SK-N-SH (cell line): ENCODE data around the gene SYT7. TPM values are rescaled to one million over a fixed set of nuclear protein-coding genes. Genes with fewer than 3 reads are reported as not detected.

Experiments used
- CTCF ChIA-PET: fragments of 300-600, 350-600 bp; formaldehyde crosslinking; extraction: SDS; loops from one replicate; lab custom pipeline; 2021; lab: Yijun Ruan, JAX
- POLR2A ChIA-PET: fragments of 350-600 bp; sonication (Branson Sonifier 250); formaldehyde crosslinking; extraction: SDS; loops from one replicate; lab custom pipeline; 2020; ENCODE audit warnings: antibody characterized with exemption, inconsistent platforms; lab: Yijun Ruan, JAX
- DNase-seq: peaks from one replicate; pipeline ENCODE4 v3.0.0; 2012
- H2AFZ ChIP-seq: fragments of 200-600 bp; sonication (generic); 2 replicates; pipeline ENCODE4 v1.8.1; 2016; ENCODE audit warnings: antibody characterized with exemption, mild to moderate bottlenecking, low read depth
- H3F3A ChIP-seq: fragments of 200-600 bp; sonication (generic); replicated peaks from 2 replicates; pipeline ENCODE3; 2016; ENCODE audit warnings: antibody characterized with exemption, mild to moderate bottlenecking; ENCODE audit not compliant: insufficient read depth
- H3K27ac ChIP-seq, 2 experiments: fragments of 200-500 bp in 1 of 2; fragments of 200-600 bp in 1 of 2; sonication (Bioruptor generic) in 1 of 2; sonication (generic), shearing (Covaris generic) in 1 of 2; 2 replicates each; pipeline versions ENCODE4 v1.5.1 to v1.6.1; 2014 to 2016; ENCODE audit warnings: low read depth in 2 of 2, inconsistent platforms in 1 of 2, low read length in 1 of 2, mild to moderate bottlenecking in 1 of 2, mixed read lengths in 1 of 2
- H3K27me3 ChIP-seq: fragments of 200-600 bp; sonication (generic), shearing (Covaris generic); 2 replicates; pipeline ENCODE4 v1.6.1; 2016; ENCODE audit warnings: mixed run types; ENCODE audit not compliant: insufficient read depth
- H3K36me3 ChIP-seq, 2 experiments: fragments of 200-500 bp in 1 of 2; fragments of 200-600 bp in 1 of 2; sonication (Bioruptor generic) in 1 of 2; sonication (generic) in 1 of 2; replicated peaks in 1 of 2; 2 replicates each; pipeline versions ENCODE3 to v1.5.1; 2014 to 2016; ENCODE audit warnings: low read length in 1 of 2, mild to moderate bottlenecking in 1 of 2; ENCODE audit not compliant: insufficient read depth in 2 of 2, control insufficient read depth in 1 of 2
- H3K4me1 ChIP-seq, 2 experiments: fragments of 200-500 bp in 1 of 2; fragments of 200-600 bp in 1 of 2; sonication (Bioruptor generic) in 1 of 2; sonication (generic), shearing (Covaris generic) in 1 of 2; 2 replicates each; pipeline versions ENCODE4 v1.5.1 to v1.6.1; 2014 to 2016; ENCODE audit warnings: low read depth in 1 of 2, low read length in 1 of 2, mixed run types in 1 of 2; ENCODE audit not compliant: insufficient read depth in 2 of 2, control insufficient read depth in 1 of 2
- H3K4me2 ChIP-seq: fragments of 200-600 bp; sonication (generic), shearing (Covaris generic); 2 replicates; pipeline ENCODE4 v1.6.1; 2017; ENCODE audit warnings: mixed run types
- H3K4me3 ChIP-seq, 2 experiments: fragments of 200-500 bp in 1 of 2; fragments of 200-600 bp in 1 of 2; sonication (Bioruptor generic) in 1 of 2; sonication (generic), shearing (Covaris generic) in 1 of 2; 2 replicates each; pipeline versions ENCODE4 v1.5.1 to v1.8.1; 2014 to 2016; ENCODE audit warnings: low read depth in 2 of 2, inconsistent platforms in 1 of 2, low read length in 1 of 2, mild to moderate bottlenecking in 1 of 2, mixed read lengths in 1 of 2, moderate library complexity in 1 of 2
- H3K79me2 ChIP-seq: fragments of 200-600 bp; sonication (generic); 2 replicates; pipeline ENCODE4 v1.8.1; 2017; ENCODE audit warnings: mild to moderate bottlenecking; ENCODE audit not compliant: insufficient read depth
- H3K9ac ChIP-seq: fragments of 200-600 bp; sonication (generic); 2 replicates; pipeline ENCODE4 v1.6.1; 2017; ENCODE audit warnings: mixed run types
- H3K9me2 ChIP-seq: fragments of 200-600 bp; sonication (generic); 2 replicates; pipeline ENCODE4 v1.6.1; 2017; ENCODE audit warnings: mixed run types
- H3K9me3 ChIP-seq: fragments of 200-600 bp; sonication (generic); 2 replicates; pipeline ENCODE4 v1.6.1; 2017; ENCODE audit warnings: mixed run types, mild to moderate bottlenecking, moderate library complexity
- H4K20me1 ChIP-seq: fragments of 200-600 bp; sonication (generic); 2 replicates; pipeline ENCODE4 v1.6.1; 2017; ENCODE audit warnings: mild to moderate bottlenecking, mixed run types; ENCODE audit not compliant: insufficient read depth
- CHD2 ChIP-seq: fragments of 150-350 bp; IDR thresholded peaks from 2 replicates; pipeline ENCODE4 v1.6.1; 2018; ENCODE audit warnings: low read length; ENCODE audit not compliant: partially characterized antibody
- ELF1 ChIP-seq: IDR thresholded peaks from 2 replicates; pipeline ENCODE4 v1.4.0; 2012
- EP300 ChIP-seq, 2 experiments: IDR thresholded peaks; 2 replicates each; pipeline versions ENCODE4 v1.4.0 to v1.6.1; 2012; ENCODE audit warnings: borderline replicate concordance in 1 of 2, low read depth in 1 of 2, low read length in 1 of 2
- EZH2phosphoT487 ChIP-seq: fragments of 200-600 bp; sonication (generic); IDR thresholded peaks from 2 replicates; pipeline ENCODE4 v1.6.1; 2017; ENCODE audit warnings: low read depth, mixed run types, mild to moderate bottlenecking, antibody characterized with exemption, moderate library complexity, borderline replicate concordance
- FOXJ3 ChIP-seq: sonication (generic); formaldehyde crosslinking; IDR thresholded peaks from 2 replicates; pipeline ENCODE4 v1.5.1; 2020; ENCODE audit warnings: mild to moderate bottlenecking, missing genetic modification reagents
- FOXM1 ChIP-seq: IDR thresholded peaks from 2 replicates; pipeline ENCODE4 v1.4.0; 2012; ENCODE audit warnings: low read depth, mild to moderate bottlenecking
- JUND ChIP-seq: IDR thresholded peaks from 2 replicates; pipeline ENCODE4 v1.4.0; 2012
- NRF1 ChIP-seq: IDR thresholded peaks from 2 replicates; pipeline ENCODE4 v1.6.1; 2012; ENCODE audit warnings: low read depth, mild to moderate bottlenecking, low read length
- POLR2AphosphoS5 ChIP-seq: IDR thresholded peaks from 2 replicates; pipeline ENCODE4 v1.6.1; 2012; ENCODE audit warnings: low read depth, low read length
- RAD21 ChIP-seq: IDR thresholded peaks from 2 replicates; pipeline ENCODE4 v1.6.1; 2012; ENCODE audit warnings: mild to moderate bottlenecking, low read length
- SIN3A ChIP-seq: IDR thresholded peaks from 2 replicates; pipeline ENCODE4 v1.6.1; 2012; ENCODE audit warnings: low read depth, mild to moderate bottlenecking, low read length, moderate library complexity, borderline replicate concordance
- SMC3 ChIP-seq: IDR thresholded peaks from 2 replicates; pipeline ENCODE4 v1.6.1; 2012; ENCODE audit warnings: low read depth, low read length, improper control_type of control experiment
- TAF1 ChIP-seq: IDR thresholded peaks from 2 replicates; pipeline ENCODE4 v1.6.1; 2012; ENCODE audit warnings: low read depth, mild to moderate bottlenecking, low read length, moderate library complexity, borderline replicate concordance
- TCF12 ChIP-seq: IDR thresholded peaks from 2 replicates; pipeline ENCODE4 v1.4.0; 2012
- TEAD4 ChIP-seq: IDR thresholded peaks from 2 replicates; pipeline ENCODE4 v1.4.0; 2012; ENCODE audit warnings: mild to moderate bottlenecking, borderline replicate concordance; ENCODE audit not compliant: insufficient read depth
- WGBS: methylation state at CpG from one replicate; pipeline ENCODE4 v1.1.6; 2017; ENCODE audit warnings: low lambda C conversion rate; 5-methylcytosine and 5-hydroxymethylcytosine counted together
- polyA plus RNA-seq, 3 experiments: library from polyadenylated mRNA; depleted of rRNA; stranded (reverse); fragments of >200 nt; gene quantifications; 2 replicates each; pipeline ENCODE4 v1.2.3, GENCODE V29; 2012
- TF ChIP-seq, protein P1 (sequence below): fragments of 200-600 bp; sonication (generic); IDR thresholded peaks from 2 replicates; pipeline ENCODE4 v1.6.1; 2017; ENCODE audit warnings: antibody characterized with exemption, mild to moderate bottlenecking, moderate library complexity
- TF ChIP-seq, protein P2 (sequence below): IDR thresholded peaks from 2 replicates; pipeline ENCODE4 v1.4.0; 2012; ENCODE audit warnings: low read depth, borderline replicate concordance
- TF ChIP-seq, protein P3 (sequence below): IDR thresholded peaks from 2 replicates; pipeline ENCODE4; 2012

Gene SYT7
- polyA plus RNA-seq, 1 of the 3 experiments (the other 2 are of a cell fraction): 1.1 TPM

DNA sequence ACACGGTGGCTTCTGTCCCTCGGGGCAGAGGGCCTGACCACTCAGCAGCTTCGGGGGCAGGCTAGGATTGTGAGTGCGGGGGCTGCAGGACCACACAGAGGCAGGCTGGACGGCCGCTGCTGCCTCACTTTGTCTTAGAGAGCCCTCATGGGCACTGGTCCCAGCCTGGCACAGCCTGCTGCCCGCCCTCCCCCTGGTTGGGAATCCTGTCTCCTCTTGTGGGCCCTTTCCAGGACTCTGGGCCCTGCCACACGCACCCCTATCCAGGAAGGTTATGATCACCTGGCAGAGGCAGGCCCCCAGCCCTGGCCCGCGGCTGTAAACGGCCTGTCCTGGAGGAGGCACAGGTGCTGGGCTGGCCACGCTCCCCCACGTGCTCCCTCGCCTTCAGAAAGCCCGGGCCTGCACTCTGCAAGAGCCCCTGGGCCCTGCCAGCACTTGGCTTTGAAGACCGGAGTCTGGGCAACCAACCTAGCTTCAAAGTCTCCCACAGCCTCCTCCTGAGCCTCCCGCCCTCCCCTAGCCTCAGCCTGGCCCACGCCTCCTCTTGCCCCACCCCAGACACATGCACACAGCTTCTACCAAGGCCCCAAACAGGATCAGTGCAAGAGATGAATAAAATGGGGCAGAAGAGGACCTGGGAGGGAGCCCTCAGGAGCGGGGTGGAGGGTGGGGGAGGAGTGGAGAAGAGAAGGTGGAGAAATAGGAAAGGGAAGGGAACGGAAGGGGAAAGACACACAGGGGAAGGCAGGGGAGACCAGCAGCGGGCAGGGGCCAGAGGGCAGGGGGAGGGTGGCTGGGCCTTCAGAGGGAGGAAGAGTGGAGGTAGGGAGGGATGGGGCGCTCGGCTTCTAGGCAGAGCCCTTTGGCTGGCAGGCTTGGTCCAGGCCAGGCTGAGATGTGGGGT is 31.0 kb downstream of the SYT7 start:
- no peaks in the 10 kb centered on the region for H3K9me3 ChIP-seq
- no peak overlapping the region; a peak in 1 of 4 replicates for H3K27ac ChIP-seq
- TF ChIP-seq, protein P1, sequence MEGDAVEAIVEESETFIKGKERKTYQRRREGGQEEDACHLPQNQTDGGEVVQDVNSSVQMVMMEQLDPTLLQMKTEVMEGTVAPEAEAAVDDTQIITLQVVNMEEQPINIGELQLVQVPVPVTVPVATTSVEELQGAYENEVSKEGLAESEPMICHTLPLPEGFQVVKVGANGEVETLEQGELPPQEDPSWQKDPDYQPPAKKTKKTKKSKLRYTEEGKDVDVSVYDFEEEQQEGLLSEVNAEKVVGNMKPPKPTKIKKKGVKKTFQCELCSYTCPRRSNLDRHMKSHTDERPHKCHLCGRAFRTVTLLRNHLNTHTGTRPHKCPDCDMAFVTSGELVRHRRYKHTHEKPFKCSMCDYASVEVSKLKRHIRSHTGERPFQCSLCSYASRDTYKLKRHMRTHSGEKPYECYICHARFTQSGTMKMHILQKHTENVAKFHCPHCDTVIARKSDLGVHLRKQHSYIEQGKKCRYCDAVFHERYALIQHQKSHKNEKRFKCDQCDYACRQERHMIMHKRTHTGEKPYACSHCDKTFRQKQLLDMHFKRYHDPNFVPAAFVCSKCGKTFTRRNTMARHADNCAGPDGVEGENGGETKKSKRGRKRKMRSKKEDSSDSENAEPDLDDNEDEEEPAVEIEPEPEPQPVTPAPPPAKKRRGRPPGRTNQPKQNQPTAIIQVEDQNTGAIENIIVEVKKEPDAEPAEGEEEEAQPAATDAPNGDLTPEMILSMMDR: no peak
- TF ChIP-seq SMC3 (no peak), TEAD4 (no peak), EZH2phosphoT487 (no peak)
- no peaks in the 10 kb centered on the region for H3K36me3 ChIP-seq
- no peaks in the 10 kb centered on the region for H4K20me1 ChIP-seq
- POLR2A ChIA-PET: no interaction called here
- H3K4me1 ChIP-seq: peaks cover 0 to 46% of the 10 kb centered on the region in 2 experiments; a peak in 1 of 4 replicates
- H3K4me2 ChIP-seq: no peak overlapping the region
- no peak overlapping the region for H2AFZ ChIP-seq
- H3K79me2 ChIP-seq: no peaks in the 10 kb centered on the region
- H3F3A ChIP-seq: no peaks in the 10 kb centered on the region
- 59% methylated on average over 9 of the region's 23 CpGs for WGBS
- H3K4me3 ChIP-seq: no peak overlapping the region
- H3K27me3 ChIP-seq: peaks cover 16% of the 10 kb centered on the region
- H3K9me2 ChIP-seq: no peaks in the 10 kb centered on the region
- CTCF ChIA-PET: interaction anchor here (0.6 to 3.0 kb wide), 5 partner anchors 13 to 28 kb away, joined by 3 to 14 read pairs (median 3); no protein-coding TSS in a partner anchor
- H3K9ac ChIP-seq: no peak overlapping the region
- no peak for DNase-seq

DNA sequence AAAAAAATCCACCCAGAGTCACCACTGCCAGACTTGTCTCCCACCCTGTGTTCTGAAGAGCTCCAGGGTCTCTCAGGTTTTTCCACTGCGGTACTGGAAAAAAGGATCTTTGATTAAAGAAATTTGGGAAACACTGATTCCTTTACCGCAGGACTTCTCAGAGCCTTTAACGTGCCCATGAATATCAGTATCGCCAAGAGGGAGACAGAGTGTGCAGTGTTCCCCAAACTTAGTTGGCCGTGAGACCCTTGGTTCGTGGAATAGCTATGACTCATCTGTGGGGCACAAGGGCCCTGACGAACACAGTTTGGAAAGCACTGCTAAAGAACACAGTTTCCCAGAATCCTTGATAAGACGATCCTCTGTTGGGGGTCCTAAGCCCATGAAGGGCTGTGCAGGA is 31.7 kb downstream of the SYT7 start:
- Histone ChIP-seq H3K4me2 (no peak overlapping the region), H2AFZ (no peak overlapping the region), H3K27me3 (peaks cover 8% of the 10 kb centered on the region; the same call in 1 of the 2 replicates), H3K9me3 (no peaks in the 10 kb centered on the region), H4K20me1 (no peaks in the 10 kb centered on the region), H3K36me3 (no peaks in the 10 kb centered on the region), H3K4me1 (peaks cover 0 to 39% of the 10 kb centered on the region in 2 experiments; a peak in 1 of 4 replicates), H3F3A (no peaks in the 10 kb centered on the region), H3K4me3 (no peak overlapping the region), H3K27ac (no peak overlapping the region; a peak in 1 of 4 replicates), H3K9me2 (no peaks in the 10 kb centered on the region), H3K79me2 (no peaks in the 10 kb centered on the region), H3K9ac (no peak overlapping the region)
- ChIA-PET CTCF (interaction anchor here (0.6 to 3.0 kb wide), 7 partner anchors 9 to 72 kb away, joined by 3 to 14 read pairs (median 4); no protein-coding TSS in a partner anchor), POLR2A (no interaction called here)
- WGBS: 78% methylated on average over 8 of the region's 8 CpGs
- TF ChIP-seq TAF1: no peak
- no peak for TF ChIP-seq CHD2
- no peak for TF ChIP-seq POLR2AphosphoS5
- TF ChIP-seq, protein P2, sequence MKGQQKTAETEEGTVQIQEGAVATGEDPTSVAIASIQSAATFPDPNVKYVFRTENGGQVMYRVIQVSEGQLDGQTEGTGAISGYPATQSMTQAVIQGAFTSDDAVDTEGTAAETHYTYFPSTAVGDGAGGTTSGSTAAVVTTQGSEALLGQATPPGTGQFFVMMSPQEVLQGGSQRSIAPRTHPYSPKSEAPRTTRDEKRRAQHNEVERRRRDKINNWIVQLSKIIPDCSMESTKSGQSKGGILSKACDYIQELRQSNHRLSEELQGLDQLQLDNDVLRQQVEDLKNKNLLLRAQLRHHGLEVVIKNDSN: no peak
- TF ChIP-seq SIN3A: no peak
- TF ChIP-seq EP300 (IDR thresholded peaks at IDR 0.05; ENCODE audit: borderline replicate concordance in 1 of 2, low read depth in 1 of 2, low read length in 1 of 2): no peak
- TF ChIP-seq TCF12: no peak
- TF ChIP-seq, protein P1: no peak
- TF ChIP-seq RAD21: no peak
- TF ChIP-seq ELF1: no peak
- TF ChIP-seq FOXM1: no peak
- TF ChIP-seq, protein P3, sequence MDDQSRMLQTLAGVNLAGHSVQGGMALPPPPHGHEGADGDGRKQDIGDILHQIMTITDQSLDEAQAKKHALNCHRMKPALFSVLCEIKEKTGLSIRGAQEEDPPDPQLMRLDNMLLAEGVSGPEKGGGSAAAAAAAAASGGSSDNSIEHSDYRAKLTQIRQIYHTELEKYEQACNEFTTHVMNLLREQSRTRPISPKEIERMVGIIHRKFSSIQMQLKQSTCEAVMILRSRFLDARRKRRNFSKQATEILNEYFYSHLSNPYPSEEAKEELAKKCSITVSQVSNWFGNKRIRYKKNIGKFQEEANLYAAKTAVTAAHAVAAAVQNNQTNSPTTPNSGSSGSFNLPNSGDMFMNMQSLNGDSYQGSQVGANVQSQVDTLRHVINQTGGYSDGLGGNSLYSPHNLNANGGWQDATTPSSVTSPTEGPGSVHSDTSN: no peak
- no peak for TF ChIP-seq JUND
- TF ChIP-seq SMC3: no peak
- no peak for TF ChIP-seq FOXJ3 (CRISPR knock-in tag)
- TF ChIP-seq NRF1: no peak
- DNase-seq: no peak
